Naive thymus-derived CD4-positive, alpha-beta T cell (primary cell): ENCODE data around the gene SLC6A18. TPM values are rescaled to one million over a fixed set of nuclear protein-coding genes. Genes with fewer than 3 reads are reported as not detected.
A peak's percentile ranks its signal among the peaks of the same experiment; 100 is the strongest.

Experiments
- ATAC-seq: fragments of 150-1000 bp; cut with Tn5 transposase; 2 replicates; pipeline ENCODE4 v1.10.0; 2021; ENCODE audit warnings: mild to moderate bottlenecking, moderate library complexity
- CTCF ChIA-PET: fragments of 350-600 bp; sonication (Branson Sonifier 250); formaldehyde crosslinking; loops from one replicate; lab custom pipeline; 2021; ENCODE audit warnings: antibody characterized with exemption; lab: Charles Lee
- POLR2A ChIA-PET: fragments of 350-600 bp; sonication (Branson Sonifier 250); formaldehyde crosslinking; loops from one replicate; lab custom pipeline; 2021; ENCODE audit warnings: antibody characterized with exemption, inconsistent platforms; lab: Charles Lee
- DNase-seq, 9 donors: peaks; one replicate each; pipeline versions ENCODE4 v3.0.0 to v3.0.0-alpha.2; 2020 to 2022; ENCODE audit warnings: mixed read lengths in 1 of 9
- H3K27ac ChIP-seq: one replicate; pipeline ENCODE4 v1.7.0; 2013; ENCODE audit warnings: mild to moderate bottlenecking, low read depth, low read length, moderate library complexity
- H3K27me3 ChIP-seq, 2 donors: one replicate each; pipeline ENCODE4 v1.7.0; 2013; ENCODE audit warnings: low read length in 2 of 2, mild to moderate bottlenecking in 2 of 2, moderate library complexity in 2 of 2; ENCODE audit not compliant: control insufficient read depth in 2 of 2, insufficient read depth in 2 of 2
- H3K36me3 ChIP-seq, 3 experiments: 1 replicate in 2 of 3; 2 replicates in 1 of 3; pipeline ENCODE4 v1.7.0; 2013; ENCODE audit warnings: low read length in 3 of 3, mild to moderate bottlenecking in 3 of 3, moderate library complexity in 1 of 3; ENCODE audit not compliant: insufficient read depth in 3 of 3, control insufficient read depth in 2 of 3
- H3K4me1 ChIP-seq, 2 donors: one replicate each; pipeline ENCODE4 v1.7.0; 2013; ENCODE audit warnings: low read length in 2 of 2, mild to moderate bottlenecking in 2 of 2, moderate library complexity in 1 of 2; ENCODE audit not compliant: control insufficient read depth in 2 of 2, insufficient read depth in 2 of 2
- H3K4me3 ChIP-seq: 2 replicates; pipeline ENCODE4 v1.7.0; 2013; ENCODE audit warnings: mild to moderate bottlenecking, low read length
- H3K9me3 ChIP-seq, 3 experiments: 1 replicate in 2 of 3; 2 replicates in 1 of 3; pipeline ENCODE4 v1.7.0; 2013; ENCODE audit warnings: low read length in 3 of 3; ENCODE audit not compliant: control insufficient read depth in 2 of 3
- H3K27ac Mint-ChIP-seq, 9 donors: one replicate each; pipeline ENCODE4 v1.8.0; 2020 to 2022; ENCODE audit warnings: mixed read lengths in 9 of 9, mild to moderate bottlenecking in 8 of 9, moderate library complexity in 5 of 9, inconsistent platforms in 2 of 9
- H3K27me3 Mint-ChIP-seq, 5 donors: one replicate each; pipeline ENCODE4 v1.8.0; 2021 to 2022; ENCODE audit warnings: mixed read lengths in 5 of 5, mild to moderate bottlenecking in 1 of 5
- H3K36me3 Mint-ChIP-seq, 5 donors: one replicate each; pipeline ENCODE4 v1.8.0; 2020 to 2022; ENCODE audit warnings: mixed read lengths in 5 of 5, mild to moderate bottlenecking in 3 of 5, inconsistent platforms in 1 of 5
- H3K4me1 Mint-ChIP-seq, 7 donors: one replicate each; pipeline ENCODE4 v1.8.0; 2020 to 2022; ENCODE audit warnings: mixed read lengths in 7 of 7, mild to moderate bottlenecking in 3 of 7, inconsistent platforms in 1 of 7
- H3K4me3 Mint-ChIP-seq, 10 donors: one replicate each; pipeline ENCODE4 v1.8.0; 2020 to 2022; ENCODE audit warnings: mild to moderate bottlenecking in 10 of 10, mixed read lengths in 10 of 10, moderate library complexity in 6 of 10, inconsistent platforms in 2 of 10
- H3K9me3 Mint-ChIP-seq, 11 donors: one replicate each; pipeline ENCODE4 v1.8.0; 2020 to 2022; ENCODE audit warnings: mixed read lengths in 11 of 11, mild to moderate bottlenecking in 4 of 11, inconsistent platforms in 1 of 11, moderate library complexity in 1 of 11
- intact Hi-C, 2 donors: fragments of 100-400 bp; cut with micrococcal nuclease; formaldehyde crosslinking; loops; one replicate each; pipeline ENCODE4 v1.15.1; 2023
- polyA plus RNA-seq, 2 donors: library from polyadenylated mRNA; unstranded; fragments of 300-500 nt; fragmentation: Illumina TruSeq; gene quantifications; one replicate each; pipeline ENCODE4 v1.2.3, GENCODE V29; 2021
- total RNA-seq, 6 experiments: library from RNA in 5 of 6; stranded (reverse) in 5 of 6; gene quantifications; 1 replicate in 5 of 6; 2 replicates in 1 of 6; pipeline ENCODE4 v1.2.3 and lab custom pipeline; 2021 to 2026

SLC6A18 gene, protein sequence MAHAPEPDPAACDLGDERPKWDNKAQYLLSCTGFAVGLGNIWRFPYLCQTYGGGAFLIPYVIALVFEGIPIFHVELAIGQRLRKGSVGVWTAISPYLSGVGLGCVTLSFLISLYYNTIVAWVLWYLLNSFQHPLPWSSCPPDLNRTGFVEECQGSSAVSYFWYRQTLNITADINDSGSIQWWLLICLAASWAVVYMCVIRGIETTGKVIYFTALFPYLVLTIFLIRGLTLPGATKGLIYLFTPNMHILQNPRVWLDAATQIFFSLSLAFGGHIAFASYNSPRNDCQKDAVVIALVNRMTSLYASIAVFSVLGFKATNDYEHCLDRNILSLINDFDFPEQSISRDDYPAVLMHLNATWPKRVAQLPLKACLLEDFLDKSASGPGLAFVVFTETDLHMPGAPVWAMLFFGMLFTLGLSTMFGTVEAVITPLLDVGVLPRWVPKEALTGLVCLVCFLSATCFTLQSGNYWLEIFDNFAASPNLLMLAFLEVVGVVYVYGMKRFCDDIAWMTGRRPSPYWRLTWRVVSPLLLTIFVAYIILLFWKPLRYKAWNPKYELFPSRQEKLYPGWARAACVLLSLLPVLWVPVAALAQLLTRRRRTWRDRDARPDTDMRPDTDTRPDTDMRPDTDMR
- total RNA-seq (not detected), polyA plus RNA-seq (not detected), total RNA-seq (lab: John Stamatoyannopoulos, UW) (not detected)

GRCh38 chr5:1225081-1225480, at the start of gene SLC6A18:
Gene SLC6A18 (plus strand): TSS chr5:1225381. CDS start chr5:1225478, 97 bp downstream.
- Histone ChIP-seq H3K27ac (no peak within 1 kb of the TSS), H3K4me1 (no peaks in the 10 kb centered on the region), H3K4me3 (no peak within 1 kb of the TSS), H3K36me3 (no peaks in the 10 kb centered on the region), H3K9me3 (no peaks in the 10 kb centered on the region), H3K27me3 (no peaks in the 10 kb centered on the region)
- no peaks in the 10 kb centered on the region for H3K36me3 Mint-ChIP-seq
- ChIA-PET POLR2A (no interaction called here), CTCF (no interaction called here)
- peaks cover 0 to 3% (median 0%) of the 10 kb centered on the region in 11 donors for H3K9me3 Mint-ChIP-seq
- H3K4me1 Mint-ChIP-seq, result peaks cover 0 to 11% (median 6%) of the 10 kb centered on the region in 7 donors
- DNase-seq (no peak), ATAC-seq (no peak)
- H3K4me3 Mint-ChIP-seq, result no peak within 1 kb of the TSS
- H3K27ac Mint-ChIP-seq, result no peak within 1 kb of the TSS
- intact Hi-C loops, result no loop called here
- peaks cover 0 to 17% (median 7%) of the 10 kb centered on the region in 5 donors for H3K27me3 Mint-ChIP-seq

DNA sequence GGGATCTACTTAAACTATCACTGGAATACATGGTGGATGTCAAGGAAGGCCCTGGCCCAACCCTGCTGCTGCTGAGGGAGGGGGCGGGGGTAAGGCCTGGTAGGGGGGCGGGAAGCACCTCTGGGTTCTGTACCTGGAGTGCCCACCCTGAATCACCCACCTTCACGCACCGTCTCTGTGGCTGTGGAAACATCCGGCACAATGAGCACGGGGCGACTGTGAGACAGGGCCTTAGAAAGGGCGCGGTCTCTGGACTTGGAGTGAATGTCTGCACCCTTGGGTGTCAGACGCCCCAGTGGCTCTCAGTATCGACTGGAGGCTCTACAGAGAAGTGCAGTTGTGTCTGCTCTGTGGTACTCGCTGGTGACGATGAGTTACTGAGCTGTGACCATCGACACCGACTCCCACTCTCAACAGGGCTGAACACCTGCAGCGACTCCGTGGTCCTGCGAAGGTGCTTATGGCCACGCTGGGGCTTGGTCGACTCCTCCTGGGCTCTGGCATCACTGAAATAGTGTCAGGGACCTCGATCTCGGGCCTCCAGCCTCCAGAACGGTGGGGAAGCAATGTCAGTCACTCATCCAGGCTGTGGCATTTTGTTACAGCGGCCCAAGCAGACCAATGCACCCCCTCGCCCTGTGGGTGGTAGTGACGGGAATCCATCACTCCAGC, 49.2 kb upstream of the SLC6A18 start:
- no peaks in the 10 kb centered on the region for H3K4me1 ChIP-seq
- no peaks in the 10 kb centered on the region for H3K36me3 Mint-ChIP-seq
- no peak overlapping the region for H3K4me3 ChIP-seq
- H3K9me3 Mint-ChIP-seq, result no peaks in the 10 kb centered on the region
- no peaks in the 10 kb centered on the region for H3K36me3 ChIP-seq
- no peak overlapping the region for H3K27ac Mint-ChIP-seq
- peaks cover 0 to 3% (median 0%) of the 10 kb centered on the region in 5 donors for H3K27me3 Mint-ChIP-seq
- no peak overlapping the region for H3K27ac ChIP-seq
- ChIA-PET POLR2A (no interaction called here), CTCF (no interaction called here)
- ATAC-seq (no peak), DNase-seq (no peak)
- peaks cover 0 to 14% (median 7%) of the 10 kb centered on the region in 7 donors for H3K4me1 Mint-ChIP-seq
- H3K27me3 ChIP-seq, result no peaks in the 10 kb centered on the region
- no peak overlapping the region for H3K4me3 Mint-ChIP-seq
- no peaks in the 10 kb centered on the region for H3K9me3 ChIP-seq
- intact Hi-C loops, result no loop called here

GRCh38 chr5:1176473-1177391, 48.4 kb upstream of the SLC6A18 start:
- Mint-ChIP-seq H3K27ac (no peak overlapping the region), H3K4me1 (peaks cover 0 to 8% (median 6%) of the 10 kb centered on the region in 7 donors), H3K27me3 (peaks cover 0 to 3% (median 0%) of the 10 kb centered on the region in 5 donors), H3K4me3 (no peak overlapping the region), H3K9me3 (no peaks in the 10 kb centered on the region), H3K36me3 (no peaks in the 10 kb centered on the region)
- intact Hi-C loops, result no loop called here
- Histone ChIP-seq H3K27me3 (no peaks in the 10 kb centered on the region), H3K4me3 (no peak overlapping the region), H3K27ac (no peak overlapping the region), H3K9me3 (no peaks in the 10 kb centered on the region), H3K36me3 (no peaks in the 10 kb centered on the region), H3K4me1 (no peaks in the 10 kb centered on the region)
- DNase-seq (peak in 1 of 9 donors; percentile 18), ATAC-seq (no peak)
- ChIA-PET CTCF (no interaction called here), POLR2A (no interaction called here)

DNA sequence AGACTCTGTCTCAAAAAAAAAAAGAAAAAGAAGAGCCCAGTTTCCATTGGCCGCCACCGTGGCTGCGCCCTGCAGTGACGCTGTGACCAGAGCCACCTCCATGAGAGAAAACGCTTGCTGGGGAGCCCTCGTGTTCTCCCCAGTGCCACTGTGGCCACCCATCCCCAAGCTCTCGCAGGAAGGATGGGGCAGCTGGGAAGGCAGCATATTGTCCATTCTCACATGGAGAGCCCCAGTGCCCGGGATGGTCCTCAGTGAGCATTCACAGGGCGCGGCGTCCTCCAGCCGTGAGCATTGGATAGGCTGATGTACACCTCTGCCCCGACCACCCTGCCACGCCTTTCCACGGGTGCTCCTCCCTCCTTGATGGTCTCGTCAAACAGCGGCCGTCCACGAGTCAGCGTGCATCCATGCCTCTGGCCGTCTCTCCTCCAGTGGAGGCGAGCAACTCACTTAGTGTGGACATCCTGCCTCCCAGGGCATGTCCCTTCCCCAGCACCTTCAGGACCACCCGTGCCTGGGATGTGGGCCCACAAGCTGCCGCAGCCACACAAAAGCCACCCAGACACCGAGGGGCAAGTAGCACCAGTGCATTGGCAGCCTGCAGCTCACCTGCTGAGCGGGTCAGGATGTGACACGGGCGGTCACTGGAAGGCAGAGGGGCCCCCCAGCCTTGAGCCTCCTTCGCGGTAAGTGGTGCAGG, 47.2 kb upstream of the SLC6A18 start:
- Mint-ChIP-seq H3K27me3 (peaks cover 0 to 3% (median 0%) of the 10 kb centered on the region in 5 donors), H3K4me3 (no peak overlapping the region), H3K9me3 (no peaks in the 10 kb centered on the region), H3K4me1 (peaks cover 0 to 4% (median 3%) of the 10 kb centered on the region in 7 donors), H3K36me3 (no peaks in the 10 kb centered on the region), H3K27ac (no peak overlapping the region)
- intact Hi-C loops, result no loop called here
- Histone ChIP-seq H3K36me3 (no peaks in the 10 kb centered on the region), H3K27me3 (no peaks in the 10 kb centered on the region), H3K27ac (no peak overlapping the region), H3K4me1 (no peaks in the 10 kb centered on the region), H3K9me3 (no peaks in the 10 kb centered on the region), H3K4me3 (no peak overlapping the region)
- ATAC-seq (no peak), DNase-seq (peak in 1 of 9 donors; percentile 3)
- POLR2A ChIA-PET, result no interaction called here
- CTCF ChIA-PET, result no interaction called here

- Histone ChIP-seq H3K4me3 (no peak overlapping the region), H3K27me3 (no peaks in the 10 kb centered on the region), H3K9me3 (no peaks in the 10 kb centered on the region), H3K4me1 (no peaks in the 10 kb centered on the region), H3K36me3 (no peaks in the 10 kb centered on the region), H3K27ac (no peak overlapping the region)
- intact Hi-C loops, result no loop called here
- H3K4me1 Mint-ChIP-seq, result no peaks in the 10 kb centered on the region
- DNase-seq, result no peak
- H3K9me3 Mint-ChIP-seq, result no peaks in the 10 kb centered on the region
- no peaks in the 10 kb centered on the region for H3K27me3 Mint-ChIP-seq
- H3K4me3 Mint-ChIP-seq, result no peak overlapping the region
- CTCF ChIA-PET, result no interaction called here
- no peaks in the 10 kb centered on the region for H3K36me3 Mint-ChIP-seq
- POLR2A ChIA-PET, result no interaction called here
- ATAC-seq, result no peak
- H3K27ac Mint-ChIP-seq, result no peak overlapping the region
These were observed 46.4 kb upstream of the SLC6A18 start for GRCh38 chr5:1178529-1179382.
